ENCODE data around the gene GGA2. TPM values are rescaled to one million over a fixed set of nuclear protein-coding genes. Genes with fewer than 3 reads are reported as not detected.

Gene GGA2
- total RNA-seq, 3 donors from 2014 or later = 37.9 to 62.6 (median 47.6) TPM

GRCh38 chr16:23505180-23505665 lies 5.1 kb downstream of the GGA2 start:
- TF ChIP-seq, protein P1, sequence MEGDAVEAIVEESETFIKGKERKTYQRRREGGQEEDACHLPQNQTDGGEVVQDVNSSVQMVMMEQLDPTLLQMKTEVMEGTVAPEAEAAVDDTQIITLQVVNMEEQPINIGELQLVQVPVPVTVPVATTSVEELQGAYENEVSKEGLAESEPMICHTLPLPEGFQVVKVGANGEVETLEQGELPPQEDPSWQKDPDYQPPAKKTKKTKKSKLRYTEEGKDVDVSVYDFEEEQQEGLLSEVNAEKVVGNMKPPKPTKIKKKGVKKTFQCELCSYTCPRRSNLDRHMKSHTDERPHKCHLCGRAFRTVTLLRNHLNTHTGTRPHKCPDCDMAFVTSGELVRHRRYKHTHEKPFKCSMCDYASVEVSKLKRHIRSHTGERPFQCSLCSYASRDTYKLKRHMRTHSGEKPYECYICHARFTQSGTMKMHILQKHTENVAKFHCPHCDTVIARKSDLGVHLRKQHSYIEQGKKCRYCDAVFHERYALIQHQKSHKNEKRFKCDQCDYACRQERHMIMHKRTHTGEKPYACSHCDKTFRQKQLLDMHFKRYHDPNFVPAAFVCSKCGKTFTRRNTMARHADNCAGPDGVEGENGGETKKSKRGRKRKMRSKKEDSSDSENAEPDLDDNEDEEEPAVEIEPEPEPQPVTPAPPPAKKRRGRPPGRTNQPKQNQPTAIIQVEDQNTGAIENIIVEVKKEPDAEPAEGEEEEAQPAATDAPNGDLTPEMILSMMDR (IDR thresholded peaks at IDR 0.05) = no peak
- ATAC-seq = no peak
- no peak for DNase-seq
- Histone ChIP-seq H3K4me3 (no peak overlapping the region), H3K9me3 (no peaks in the 10 kb centered on the region), H3K4me1 (ENCODE audit: low read depth) (peaks cover 19% of the 10 kb centered on the region), H3K36me3 (ENCODE audit: low read depth) (no peaks in the 10 kb centered on the region)
- intact Hi-C loops (cut with DNase I, micrococcal nuclease) = no loop called here

DNA sequence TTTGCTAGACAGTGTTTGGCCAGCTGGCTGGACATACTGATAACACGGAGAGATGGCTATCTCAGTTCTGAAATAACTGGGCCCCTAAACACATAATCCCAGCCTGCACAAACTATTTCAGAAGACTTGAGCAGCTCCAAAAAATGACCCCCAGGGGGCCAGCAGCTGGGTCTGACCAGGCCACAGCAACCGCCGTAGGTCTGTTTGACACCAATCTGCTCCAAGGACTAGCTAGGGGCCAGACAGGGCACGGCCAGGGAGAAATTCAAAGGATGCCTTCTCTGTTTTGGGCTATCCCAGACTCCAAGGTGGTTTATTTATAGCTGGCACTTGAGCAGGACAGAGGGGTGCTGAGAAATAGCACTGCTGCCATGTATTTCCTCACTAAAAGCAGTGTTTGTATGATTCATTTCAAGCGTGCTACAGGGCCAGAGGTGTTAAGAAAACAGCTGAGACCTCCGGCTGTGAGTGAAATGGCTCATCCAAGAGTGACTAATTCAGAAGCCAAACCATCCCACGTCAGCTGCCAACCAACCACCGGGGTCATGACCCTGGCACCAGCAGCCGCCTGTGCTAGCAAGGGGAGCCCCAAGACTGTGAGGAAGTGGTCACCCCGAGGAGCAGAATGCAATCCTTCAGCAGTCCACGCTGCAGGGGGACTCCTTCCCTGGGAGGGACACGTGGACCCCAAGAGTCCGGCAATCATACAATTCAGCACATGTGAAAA lies 5.7 kb downstream of the GGA2 start:
- intact Hi-C loops (cut with DNase I, micrococcal nuclease) = no loop called here
- H3K36me3 ChIP-seq (ENCODE audit: low read depth) = no peaks in the 10 kb centered on the region
- peak; percentile 30 to 77 (median 51) for DNase-seq
- H3K4me1 ChIP-seq (ENCODE audit: low read depth) = peaks cover 25% of the 10 kb centered on the region
- ATAC-seq = peak; percentile 38
- TF ChIP-seq, protein P1 (IDR thresholded peaks at IDR 0.05) = no peak
- no peaks in the 10 kb centered on the region for H3K9me3 ChIP-seq
- no peak overlapping the region for H3K4me3 ChIP-seq

DNA sequence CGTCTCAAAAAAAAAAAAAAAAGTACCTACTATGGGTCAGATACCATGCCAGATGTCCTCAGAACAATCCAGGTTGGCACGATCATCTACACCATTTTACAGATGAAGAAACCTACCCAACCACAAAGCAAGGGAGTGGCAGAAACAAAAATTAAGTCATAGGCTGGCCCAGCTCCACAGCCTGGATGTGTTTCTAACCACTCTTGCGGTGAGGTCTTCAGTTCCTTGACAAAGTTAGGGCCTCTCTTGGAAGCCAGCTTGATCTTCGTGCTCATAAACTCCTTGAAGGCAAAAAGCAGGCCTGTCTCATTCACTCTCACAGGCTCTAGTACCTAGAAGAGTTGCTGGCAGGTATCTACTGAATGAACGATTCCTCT lies 6.2 kb downstream of the GGA2 start:
- no peak for ATAC-seq
- no peak for DNase-seq
- Histone ChIP-seq H3K36me3 (ENCODE audit: low read depth) (no peaks in the 10 kb centered on the region), H3K4me1 (ENCODE audit: low read depth) (peaks cover 23% of the 10 kb centered on the region), H3K4me3 (no peak overlapping the region), H3K9me3 (no peaks in the 10 kb centered on the region)
- intact Hi-C loops (cut with DNase I, micrococcal nuclease) = no loop called here
- TF ChIP-seq, protein P1 (IDR thresholded peaks at IDR 0.05) = no peak

GRCh38 chr16:23502466-23502865 lies 7.8 kb downstream of the GGA2 start:
- no peak overlapping the region for H3K4me3 ChIP-seq
- intact Hi-C loops (cut with DNase I, micrococcal nuclease) = no loop called here
- TF ChIP-seq, protein P1 (IDR thresholded peaks at IDR 0.05) = no peak
- DNase-seq = no peak
- no peaks in the 10 kb centered on the region for H3K36me3 ChIP-seq (ENCODE audit: low read depth)
- ATAC-seq = no peak
- H3K4me1 ChIP-seq (ENCODE audit: low read depth) = peaks cover 13% of the 10 kb centered on the region
- H3K9me3 ChIP-seq = no peaks in the 10 kb centered on the region

GRCh38 chr16:23501291-23501690 lies 9.0 kb downstream of the GGA2 start:
- Histone ChIP-seq H3K9me3 (no peaks in the 10 kb centered on the region), H3K36me3 (ENCODE audit: low read depth) (no peaks in the 10 kb centered on the region), H3K4me1 (ENCODE audit: low read depth) (peaks cover 13% of the 10 kb centered on the region), H3K4me3 (no peak overlapping the region)
- TF ChIP-seq, protein P1 (IDR thresholded peaks at IDR 0.05) = no peak
- no peak for ATAC-seq
- intact Hi-C loops (cut with DNase I, micrococcal nuclease) = no loop called here
- no peak for DNase-seq

Measured in mucosa of descending colon (tissue), 3 donors.